Neural cell (in vitro differentiated cells): ENCODE results near the gene STRAP. TPM values are rescaled to one million over a fixed set of nuclear protein-coding genes. Genes with fewer than 3 reads are reported as not detected.

Experiments used
- H2AFZ ChIP-seq: fragments of 200-600, 300-800 bp; sonication (generic), shearing (Covaris generic); 2 replicates; pipeline ENCODE4 v1.6.0; 2014; ENCODE audit warnings: low read depth, mild to moderate bottlenecking, antibody characterized with exemption, low read length, moderate library complexity
- H3F3A ChIP-seq: fragments of 200-600 bp; shearing (Covaris generic); 2 replicates; pipeline ENCODE4 v1.6.1; 2016; ENCODE audit warnings: mild to moderate bottlenecking, moderate library complexity, mixed read lengths, antibody characterized with exemption, low read length; ENCODE audit not compliant: insufficient read depth, poor library complexity, severe bottlenecking
- H3K27ac ChIP-seq: fragments of 200-600, 300-800 bp; sonication (generic), shearing (Covaris generic); 2 replicates; pipeline ENCODE4 v1.5.1; 2014; ENCODE audit warnings: mild to moderate bottlenecking, low read length, moderate library complexity
- H3K27me3 ChIP-seq: fragments of 300-800, 200-600 bp; sonication (generic), shearing (Covaris generic); 2 replicates; pipeline ENCODE4 v1.6.0; 2014; ENCODE audit warnings: mild to moderate bottlenecking, low read depth, low read length, moderate library complexity; ENCODE audit not compliant: insufficient read depth
- H3K36me3 ChIP-seq: fragments of 300-800, 200-600 bp; sonication (generic), shearing (Covaris generic); 2 replicates; pipeline ENCODE4 v1.5.1; 2014; ENCODE audit warnings: mild to moderate bottlenecking, antibody characterized with exemption, low read length, moderate library complexity; ENCODE audit not compliant: insufficient read depth
- H3K4me2 ChIP-seq: fragments of 300-800, 200-600 bp; sonication (generic), shearing (Covaris generic); 2 replicates; pipeline ENCODE4 v1.6.0; 2014; ENCODE audit warnings: mild to moderate bottlenecking, low read length
- H3K4me3 ChIP-seq: fragments of 300-800, 200-600 bp; sonication (generic), shearing (Covaris generic); 2 replicates; pipeline ENCODE4 v1.5.1; 2014; ENCODE audit warnings: mild to moderate bottlenecking, low read length, moderate library complexity
- H3K79me2 ChIP-seq: fragments of 200-600 bp; shearing (Covaris generic); replicated peaks from 2 replicates; pipeline ENCODE4 v1.6.0; 2014; ENCODE audit warnings: mild to moderate bottlenecking, low read length, moderate library complexity; ENCODE audit not compliant: insufficient read depth
- H3K9ac ChIP-seq: fragments of 300-800, 200-600 bp; sonication (generic), shearing (Covaris generic); 2 replicates; pipeline ENCODE4 v1.6.1; 2016; ENCODE audit warnings: mild to moderate bottlenecking, low read length, mixed read lengths
- H3K9me2 ChIP-seq: fragments of 200-600 bp; shearing (Covaris generic); 2 replicates; pipeline ENCODE4 v1.6.1; 2016; ENCODE audit warnings: mild to moderate bottlenecking, low read length, mixed read lengths; ENCODE audit not compliant: insufficient read depth
- H3K9me3 ChIP-seq: fragments of 200-600, 300-800 bp; sonication (generic), shearing (Covaris generic); 2 replicates; pipeline ENCODE4 v1.6.1; 2016; ENCODE audit warnings: mild to moderate bottlenecking, mixed run types, low read length, moderate library complexity, mixed read lengths
- H4K20me1 ChIP-seq: fragments of 200-600 bp; shearing (Covaris generic); 2 replicates; pipeline ENCODE4 v1.6.1; 2016; ENCODE audit warnings: mild to moderate bottlenecking, mixed run types; ENCODE audit not compliant: insufficient read depth
- EP300 ChIP-seq: fragments of 450-650 bp; conservative IDR thresholded peaks from 2 replicates; pipeline ENCODE4 v1.6.1; 2014; ENCODE audit warnings: antibody characterized with exemption, mild to moderate bottlenecking, moderate library complexity; ENCODE audit not compliant: poor library complexity, severe bottlenecking
- EZH2 ChIP-seq: fragments of 200-600, 300-800 bp; shearing (Covaris generic), sonication (generic); IDR thresholded peaks from 2 replicates; pipeline ENCODE4 v1.6.1; 2014; ENCODE audit warnings: antibody characterized with exemption, low read length, borderline replicate concordance, mild to moderate bottlenecking; ENCODE audit not compliant: insufficient read depth, poor library complexity, severe bottlenecking
- POLR2AphosphoS5 ChIP-seq: IDR thresholded peaks from 2 replicates; pipeline ENCODE4 v1.6.1; 2012
- RAD21 ChIP-seq: fragments of 450-650 bp; conservative IDR thresholded peaks from 2 replicates; pipeline ENCODE4 v1.6.1; 2014; ENCODE audit warnings: antibody characterized with exemption, mild to moderate bottlenecking, moderate library complexity
- SMC3 ChIP-seq: fragments of 450-650 bp; conservative IDR thresholded peaks from 2 replicates; pipeline ENCODE4 v1.6.1; 2014; ENCODE audit warnings: antibody characterized with exemption, mild to moderate bottlenecking, moderate library complexity; ENCODE audit not compliant: poor library complexity
- TAF1 ChIP-seq: IDR thresholded peaks from 2 replicates; pipeline ENCODE4 v1.6.1; 2012; ENCODE audit warnings: low read depth
- polyA plus RNA-seq: library from polyadenylated mRNA; depleted of rRNA; stranded (reverse); fragments of >200 nt; gene quantifications from 2 replicates; pipeline ENCODE4 v1.2.3, GENCODE V29; 2014
- TF ChIP-seq, protein P1 (sequence below): IDR thresholded peaks from 2 replicates; pipeline ENCODE4 v1.6.1; 2012; ENCODE audit warnings: borderline replicate concordance
- TF ChIP-seq, protein P2 (sequence below): fragments of 450-650 bp; IDR thresholded peaks from 2 replicates; pipeline ENCODE4 v1.5.1; 2014; ENCODE audit warnings: antibody characterized with exemption, mild to moderate bottlenecking, moderate library complexity; ENCODE audit not compliant: poor library complexity, severe bottlenecking

Gene STRAP
- polyA plus RNA-seq, 1 donor from 2014 or later, result 213 TPM

DNA sequence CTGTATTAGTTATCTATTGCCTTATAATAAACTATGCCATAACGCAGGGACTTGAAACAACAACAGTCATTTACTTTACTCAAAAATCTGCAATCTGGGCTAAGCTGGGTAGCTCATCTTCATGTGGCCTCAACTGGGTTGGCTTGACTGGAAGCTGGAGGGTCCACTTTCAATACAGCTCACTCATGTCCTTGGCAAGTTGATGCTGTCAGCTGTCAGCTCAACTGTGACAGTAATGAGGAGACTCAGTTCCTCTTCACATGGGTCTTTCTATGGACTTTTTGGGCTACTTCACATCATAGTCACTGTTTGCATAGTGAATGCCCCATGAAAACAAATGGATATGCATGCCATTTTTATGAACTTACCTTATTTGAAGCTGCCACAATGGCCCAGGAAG is 33.6 kb upstream of the STRAP start:
- Histone ChIP-seq H3K9me3 (no peaks in the 10 kb centered on the region), H3K79me2 (no peaks in the 10 kb centered on the region), H3K36me3 (no peaks in the 10 kb centered on the region), H3K4me2 (no peak overlapping the region), H2AFZ (no peak overlapping the region), H3K27me3 (no peaks in the 10 kb centered on the region), H4K20me1 (no peaks in the 10 kb centered on the region), H3F3A (no peaks in the 10 kb centered on the region), H3K27ac (no peak overlapping the region), H3K4me3 (no peak overlapping the region), H3K9ac (no peak overlapping the region), H3K9me2 (no peaks in the 10 kb centered on the region)
- TF ChIP-seq TAF1, result no peak
- no peak for TF ChIP-seq EP300
- TF ChIP-seq, protein P1, sequence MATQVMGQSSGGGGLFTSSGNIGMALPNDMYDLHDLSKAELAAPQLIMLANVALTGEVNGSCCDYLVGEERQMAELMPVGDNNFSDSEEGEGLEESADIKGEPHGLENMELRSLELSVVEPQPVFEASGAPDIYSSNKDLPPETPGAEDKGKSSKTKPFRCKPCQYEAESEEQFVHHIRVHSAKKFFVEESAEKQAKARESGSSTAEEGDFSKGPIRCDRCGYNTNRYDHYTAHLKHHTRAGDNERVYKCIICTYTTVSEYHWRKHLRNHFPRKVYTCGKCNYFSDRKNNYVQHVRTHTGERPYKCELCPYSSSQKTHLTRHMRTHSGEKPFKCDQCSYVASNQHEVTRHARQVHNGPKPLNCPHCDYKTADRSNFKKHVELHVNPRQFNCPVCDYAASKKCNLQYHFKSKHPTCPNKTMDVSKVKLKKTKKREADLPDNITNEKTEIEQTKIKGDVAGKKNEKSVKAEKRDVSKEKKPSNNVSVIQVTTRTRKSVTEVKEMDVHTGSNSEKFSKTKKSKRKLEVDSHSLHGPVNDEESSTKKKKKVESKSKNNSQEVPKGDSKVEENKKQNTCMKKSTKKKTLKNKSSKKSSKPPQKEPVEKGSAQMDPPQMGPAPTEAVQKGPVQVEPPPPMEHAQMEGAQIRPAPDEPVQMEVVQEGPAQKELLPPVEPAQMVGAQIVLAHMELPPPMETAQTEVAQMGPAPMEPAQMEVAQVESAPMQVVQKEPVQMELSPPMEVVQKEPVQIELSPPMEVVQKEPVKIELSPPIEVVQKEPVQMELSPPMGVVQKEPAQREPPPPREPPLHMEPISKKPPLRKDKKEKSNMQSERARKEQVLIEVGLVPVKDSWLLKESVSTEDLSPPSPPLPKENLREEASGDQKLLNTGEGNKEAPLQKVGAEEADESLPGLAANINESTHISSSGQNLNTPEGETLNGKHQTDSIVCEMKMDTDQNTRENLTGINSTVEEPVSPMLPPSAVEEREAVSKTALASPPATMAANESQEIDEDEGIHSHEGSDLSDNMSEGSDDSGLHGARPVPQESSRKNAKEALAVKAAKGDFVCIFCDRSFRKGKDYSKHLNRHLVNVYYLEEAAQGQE, result no peak
- TF ChIP-seq EZH2, result no peak
- no peak for TF ChIP-seq POLR2AphosphoS5
- TF ChIP-seq RAD21, result no peak

DNA sequence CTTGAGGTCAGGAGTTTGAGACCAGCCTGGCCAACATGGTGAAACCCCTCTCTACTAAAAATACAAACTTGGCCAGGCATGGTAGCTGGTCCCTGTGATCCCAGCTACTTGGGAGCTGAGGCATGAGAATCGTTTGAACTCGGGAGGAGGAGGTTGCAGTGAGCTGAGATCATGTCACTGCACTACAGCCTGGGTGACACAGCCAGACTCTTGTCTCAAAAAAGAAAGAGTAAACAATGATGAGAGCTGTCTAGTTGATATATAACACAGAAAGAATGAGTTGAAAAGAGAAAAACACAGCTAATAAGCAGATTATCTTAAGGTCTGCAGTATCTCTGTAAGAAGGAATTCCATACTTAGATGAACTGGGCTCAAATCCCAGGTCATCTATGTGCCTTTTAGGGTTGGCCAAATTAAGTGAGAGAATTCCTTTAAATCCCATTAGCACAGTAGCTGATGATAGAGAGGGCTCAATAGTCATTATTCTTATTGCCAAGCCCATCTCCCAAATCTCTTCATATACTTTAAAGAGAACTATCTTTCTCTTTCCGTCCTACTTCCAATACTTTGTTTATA is 31.1 kb upstream of the STRAP start:
- Histone ChIP-seq H4K20me1 (no peaks in the 10 kb centered on the region), H3K9ac (no peak overlapping the region), H3K9me2 (no peaks in the 10 kb centered on the region), H3K4me3 (no peak overlapping the region), H3K79me2 (no peaks in the 10 kb centered on the region), H2AFZ (no peak overlapping the region), H3K27ac (no peak overlapping the region), H3K9me3 (no peaks in the 10 kb centered on the region), H3K27me3 (no peaks in the 10 kb centered on the region), H3F3A (no peaks in the 10 kb centered on the region), H3K4me2 (no peak overlapping the region), H3K36me3 (no peaks in the 10 kb centered on the region)
- no peak for TF ChIP-seq TAF1
- TF ChIP-seq SMC3, result no peak

DNA sequence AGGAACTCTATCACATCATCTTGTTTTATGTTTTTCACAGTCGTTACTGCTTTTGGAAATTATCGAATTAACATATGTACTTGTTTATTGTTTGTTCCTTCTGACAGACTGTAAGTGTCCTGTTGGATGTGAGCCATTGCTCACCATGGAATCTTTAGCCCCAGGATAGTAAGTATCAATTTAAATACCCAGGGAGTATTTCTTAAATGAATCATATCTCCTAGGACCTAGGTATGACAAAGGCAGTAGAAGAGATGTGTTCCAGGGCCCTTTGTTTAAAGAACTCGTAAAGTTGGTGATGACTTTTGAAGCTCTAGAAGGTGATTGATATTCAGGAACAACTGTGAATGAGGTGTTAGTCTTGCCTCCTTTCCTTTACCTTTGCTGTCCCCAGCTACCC is 30.3 kb upstream of the STRAP start:
- H3K4me3 ChIP-seq, result no peak overlapping the region
- no peak for TF ChIP-seq RAD21
- TF ChIP-seq, protein P1, result no peak
- TF ChIP-seq, protein P2, sequence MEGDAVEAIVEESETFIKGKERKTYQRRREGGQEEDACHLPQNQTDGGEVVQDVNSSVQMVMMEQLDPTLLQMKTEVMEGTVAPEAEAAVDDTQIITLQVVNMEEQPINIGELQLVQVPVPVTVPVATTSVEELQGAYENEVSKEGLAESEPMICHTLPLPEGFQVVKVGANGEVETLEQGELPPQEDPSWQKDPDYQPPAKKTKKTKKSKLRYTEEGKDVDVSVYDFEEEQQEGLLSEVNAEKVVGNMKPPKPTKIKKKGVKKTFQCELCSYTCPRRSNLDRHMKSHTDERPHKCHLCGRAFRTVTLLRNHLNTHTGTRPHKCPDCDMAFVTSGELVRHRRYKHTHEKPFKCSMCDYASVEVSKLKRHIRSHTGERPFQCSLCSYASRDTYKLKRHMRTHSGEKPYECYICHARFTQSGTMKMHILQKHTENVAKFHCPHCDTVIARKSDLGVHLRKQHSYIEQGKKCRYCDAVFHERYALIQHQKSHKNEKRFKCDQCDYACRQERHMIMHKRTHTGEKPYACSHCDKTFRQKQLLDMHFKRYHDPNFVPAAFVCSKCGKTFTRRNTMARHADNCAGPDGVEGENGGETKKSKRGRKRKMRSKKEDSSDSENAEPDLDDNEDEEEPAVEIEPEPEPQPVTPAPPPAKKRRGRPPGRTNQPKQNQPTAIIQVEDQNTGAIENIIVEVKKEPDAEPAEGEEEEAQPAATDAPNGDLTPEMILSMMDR, result no peak
- no peak for TF ChIP-seq SMC3
- no peak for TF ChIP-seq EP300
- TF ChIP-seq TAF1, result no peak
- no peak for TF ChIP-seq EZH2
- TF ChIP-seq POLR2AphosphoS5, result no peak
- H3K9ac ChIP-seq, result no peak overlapping the region
- H3K9me2 ChIP-seq, result no peaks in the 10 kb centered on the region
- H3K27ac ChIP-seq, result no peak overlapping the region
- H2AFZ ChIP-seq, result no peak overlapping the region
- no peaks in the 10 kb centered on the region for H4K20me1 ChIP-seq
- H3K4me2 ChIP-seq, result no peak overlapping the region
- no peaks in the 10 kb centered on the region for H3K9me3 ChIP-seq
- H3K79me2 ChIP-seq, result no peaks in the 10 kb centered on the region
- H3K36me3 ChIP-seq, result no peaks in the 10 kb centered on the region
- H3F3A ChIP-seq, result no peaks in the 10 kb centered on the region
- H3K27me3 ChIP-seq, result no peaks in the 10 kb centered on the region
